Thyroid gland (tissue), 4 donors: ENCODE measurements around the gene EPB41L1. TPM values are rescaled to one million over a fixed set of nuclear protein-coding genes. Genes with fewer than 3 reads are reported as not detected.

Experiments used
- DNase-seq, 2 donors: peaks; one replicate each; pipeline ENCODE4 v3.0.0-alpha.2; 2019
- H3K27ac ChIP-seq, 3 donors: fragments of 200-600 bp; sonication (generic); 1 replicate in 2 of 3; 2 replicates in 1 of 3; pipeline ENCODE4 v1.5.1; 2016 to 2019; ENCODE audit warnings: mild to moderate bottlenecking in 1 of 3, moderate library complexity in 1 of 3
- H3K27me3 ChIP-seq: fragments of 200-600 bp; sonication (generic); one replicate; pipeline ENCODE4 v1.5.1; 2019
- H3K36me3 ChIP-seq, 2 donors: fragments of 200-600 bp; sonication (generic); one replicate each; pipeline ENCODE4 v1.5.1; 2016 to 2019
- H3K4me1 ChIP-seq, 2 donors: fragments of 200-600 bp; sonication (generic); one replicate each; pipeline ENCODE4 v1.5.1; 2017 to 2019
- H3K4me3 ChIP-seq, 3 donors: fragments of 200-600 bp; sonication (generic); replicated peaks in 1 of 3; 1 replicate in 2 of 3; 2 replicates in 1 of 3; pipeline ENCODE4 v1.5.1; 2016; ENCODE audit warnings: mild to moderate bottlenecking in 1 of 3
- H3K9me3 ChIP-seq: fragments of 200-600 bp; sonication (generic); one replicate; pipeline ENCODE4 v1.5.1; 2017
- CTCF ChIP-seq, 6 experiments: fragments of 200-600 bp in 3 of 6; fragments of 450-650 bp in 3 of 6; sonication (generic) in 3 of 6; IDR thresholded peaks; one replicate each; pipeline ENCODE4 v1.5.1; 2016 to 2019; ENCODE audit warnings: antibody characterized with exemption in 6 of 6, mild to moderate bottlenecking in 2 of 6, inconsistent platforms in 1 of 6, moderate library complexity in 1 of 6
- POLR2A ChIP-seq, 2 donors: fragments of 450-650 bp; IDR thresholded peaks; one replicate each; pipeline ENCODE4 v1.6.1; 2017; ENCODE audit warnings: antibody characterized with exemption in 2 of 2, mild to moderate bottlenecking in 2 of 2, moderate library complexity in 1 of 2
- WGBS, 2 donors: methylation state at CpG; one replicate each; pipeline ENCODE4 v1.1.5; 2017; 5-methylcytosine and 5-hydroxymethylcytosine counted together
- intact Hi-C: fragments of 100-400 bp; cut with DNase I; formaldehyde crosslinking; loops from one replicate; pipeline ENCODE4 v1.15.1; 2023
- total RNA-seq, 4 donors: library from RNA; depleted of rRNA; stranded (reverse); fragments of >200 nt; gene quantifications; one replicate each; pipeline ENCODE4 v1.2.3, GENCODE V29; 2016

The EPB41L1 gene
- total RNA-seq, 4 donors from 2014 or later, result 15.4 to 75.2 (median 42.3) TPM

GRCh38 chr20:36236786-36237121 is 82.2 kb downstream of the EPB41L1 start:
- H3K4me3 ChIP-seq, result peak overlapping the region; percentile 65 to 97 (median 77)
- H3K27me3 ChIP-seq, result no peaks in the 10 kb centered on the region
- no peak for TF ChIP-seq CTCF (IDR thresholded peaks at IDR 0.05)
- H3K36me3 ChIP-seq, result peaks cover 7 to 19% of the 10 kb centered on the region in 2 donors
- intact Hi-C loops, result no loop called here
- DNase-seq, result no peak
- no peaks in the 10 kb centered on the region for H3K9me3 ChIP-seq
- peak overlapping the region; percentile 48 to 75 (median 58) for H3K27ac ChIP-seq
- WGBS, 2 donors, result 1 to 3% methylated on average over 6 of the region's 6 CpGs
- H3K4me1 ChIP-seq, result peaks cover 4 to 20% of the 10 kb centered on the region in 2 donors

- no peaks in the 10 kb centered on the region for H3K9me3 ChIP-seq
- H3K4me3 ChIP-seq, result peak overlapping the region in 1 of 3 donors; percentile 65
- no peak for TF ChIP-seq CTCF (IDR thresholded peaks at IDR 0.05)
- H3K27ac ChIP-seq, result peak overlapping the region in 1 of 3 donors; percentile 75
- intact Hi-C loops, result no loop called here
- no peaks in the 10 kb centered on the region for H3K27me3 ChIP-seq
- peaks cover 4 to 20% of the 10 kb centered on the region in 2 donors for H3K4me1 ChIP-seq
- peaks cover 7 to 19% of the 10 kb centered on the region in 2 donors for H3K36me3 ChIP-seq
- DNase-seq, result no peak
- 63 to 68% methylated on average over 5 of the region's 5 CpGs for WGBS, 2 donors
Observed at GRCh38 chr20:36237477-36237876, 82.9 kb downstream of the EPB41L1 start.

- intact Hi-C loops, result no loop called here
- Histone ChIP-seq H3K4me3 (no peak overlapping the region), H3K36me3 (peaks cover 7 to 19% of the 10 kb centered on the region in 2 donors), H3K27me3 (no peaks in the 10 kb centered on the region), H3K27ac (no peak overlapping the region), H3K4me1 (peaks cover 4 to 20% of the 10 kb centered on the region in 2 donors), H3K9me3 (no peaks in the 10 kb centered on the region)
- DNase-seq, result no peak
- 94 to 96% methylated on average over 3 of the region's 3 CpGs for WGBS, 2 donors
- no peak for TF ChIP-seq CTCF (IDR thresholded peaks at IDR 0.05)
- TF ChIP-seq POLR2A (IDR thresholded peaks at IDR 0.05), result no peak
Observed at GRCh38 chr20:36238153-36238552, 83.6 kb downstream of the EPB41L1 start.

- Histone ChIP-seq H3K9me3 (no peaks in the 10 kb centered on the region), H3K27me3 (no peaks in the 10 kb centered on the region), H3K4me1 (peaks cover 4 to 20% of the 10 kb centered on the region in 2 donors), H3K27ac (no peak overlapping the region), H3K36me3 (peaks cover 7 to 25% of the 10 kb centered on the region in 2 donors), H3K4me3 (no peak overlapping the region)
- DNase-seq, result no peak
- intact Hi-C loops, result no loop called here
- 72 to 83% methylated on average over 3 of the region's 3 CpGs for WGBS, 2 donors
- TF ChIP-seq CTCF (IDR thresholded peaks at IDR 0.05) (no peak), POLR2A (IDR thresholded peaks at IDR 0.05) (no peak)
Observed at GRCh38 chr20:36238760-36239159, 84.2 kb downstream of the EPB41L1 start.

- intact Hi-C loops, result no loop called here
Observed at GRCh38 chr20:36240076-36240475, 85.5 kb downstream of the EPB41L1 start.

More at GRCh38 chr20:36240076-36240475, 85.5 kb downstream of the EPB41L1 start:
- DNase-seq, result no peak
- H3K27me3 ChIP-seq, result no peaks in the 10 kb centered on the region
- H3K4me3 ChIP-seq, result no peak overlapping the region
- TF ChIP-seq CTCF (IDR thresholded peaks at IDR 0.05) (no peak), POLR2A (IDR thresholded peaks at IDR 0.05) (no peak)
- peaks cover 20 to 38% of the 10 kb centered on the region in 2 donors for H3K36me3 ChIP-seq
- H3K4me1 ChIP-seq, result peaks cover 4 to 20% of the 10 kb centered on the region in 2 donors
- WGBS, 2 donors, result 84 to 100% methylated on average over 3 to 4 of the region's 12 CpGs
- no peaks in the 10 kb centered on the region for H3K9me3 ChIP-seq
- no peak overlapping the region for H3K27ac ChIP-seq
